Measurements from ENCODE around the gene KLK1. TPM values are rescaled to one million over a fixed set of nuclear protein-coding genes. Genes with fewer than 3 reads are reported as not detected.
"Not testable (repeated sequence)": the region's sequence is repeated elsewhere in the genome, so short reads cannot be mapped to it uniquely, and the experiment has no call there.

Gene KLK1
- total RNA-seq, 2 donors from 2014 or later: 104 to 130 TPM

DNA sequence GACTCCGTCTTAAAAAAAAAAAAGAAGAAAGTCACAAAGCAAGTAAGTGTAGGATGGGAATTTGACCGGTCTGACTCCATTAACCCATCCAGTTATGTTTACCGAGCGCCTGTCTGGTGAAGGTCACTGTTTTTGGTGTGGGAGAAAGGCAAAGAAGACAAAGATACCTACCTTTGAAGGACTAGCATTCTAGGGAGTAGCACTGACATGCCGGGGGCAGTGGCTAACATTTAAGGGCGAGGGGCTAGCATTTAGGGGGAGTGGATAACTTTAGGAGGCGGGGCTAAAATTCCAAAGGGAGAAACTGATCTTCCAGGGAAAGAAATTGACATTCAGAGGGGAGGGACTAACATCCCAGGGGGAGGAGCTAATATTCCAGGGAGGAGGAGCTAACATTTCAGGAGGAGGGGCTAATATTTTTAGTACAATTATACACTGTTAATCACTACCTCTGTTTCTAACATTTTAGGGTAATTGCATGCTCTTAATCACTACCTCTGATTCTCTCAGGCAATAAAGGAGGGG lies 44.6 kb downstream of the KLK1 start:
- TF ChIP-seq, protein P1, sequence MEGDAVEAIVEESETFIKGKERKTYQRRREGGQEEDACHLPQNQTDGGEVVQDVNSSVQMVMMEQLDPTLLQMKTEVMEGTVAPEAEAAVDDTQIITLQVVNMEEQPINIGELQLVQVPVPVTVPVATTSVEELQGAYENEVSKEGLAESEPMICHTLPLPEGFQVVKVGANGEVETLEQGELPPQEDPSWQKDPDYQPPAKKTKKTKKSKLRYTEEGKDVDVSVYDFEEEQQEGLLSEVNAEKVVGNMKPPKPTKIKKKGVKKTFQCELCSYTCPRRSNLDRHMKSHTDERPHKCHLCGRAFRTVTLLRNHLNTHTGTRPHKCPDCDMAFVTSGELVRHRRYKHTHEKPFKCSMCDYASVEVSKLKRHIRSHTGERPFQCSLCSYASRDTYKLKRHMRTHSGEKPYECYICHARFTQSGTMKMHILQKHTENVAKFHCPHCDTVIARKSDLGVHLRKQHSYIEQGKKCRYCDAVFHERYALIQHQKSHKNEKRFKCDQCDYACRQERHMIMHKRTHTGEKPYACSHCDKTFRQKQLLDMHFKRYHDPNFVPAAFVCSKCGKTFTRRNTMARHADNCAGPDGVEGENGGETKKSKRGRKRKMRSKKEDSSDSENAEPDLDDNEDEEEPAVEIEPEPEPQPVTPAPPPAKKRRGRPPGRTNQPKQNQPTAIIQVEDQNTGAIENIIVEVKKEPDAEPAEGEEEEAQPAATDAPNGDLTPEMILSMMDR (IDR thresholded peaks at IDR 0.05): no peak
- H3K36me3 ChIP-seq: no peaks in the 10 kb centered on the region
- H3K9me3 ChIP-seq: no peaks in the 10 kb centered on the region
- no peaks in the 10 kb centered on the region for H3K4me1 ChIP-seq
- H3K4me3 ChIP-seq: no peak overlapping the region
- H3K9ac ChIP-seq (ENCODE audit: low read depth in 2 of 2, low read length in 2 of 2): no peak overlapping the region
- H3K27me3 ChIP-seq: peaks cover 13% of the 10 kb centered on the region
- no peak for DNase-seq
- intact Hi-C loops (cut with DNase I): no loop called here
- no peak overlapping the region for H3K27ac ChIP-seq

DNA sequence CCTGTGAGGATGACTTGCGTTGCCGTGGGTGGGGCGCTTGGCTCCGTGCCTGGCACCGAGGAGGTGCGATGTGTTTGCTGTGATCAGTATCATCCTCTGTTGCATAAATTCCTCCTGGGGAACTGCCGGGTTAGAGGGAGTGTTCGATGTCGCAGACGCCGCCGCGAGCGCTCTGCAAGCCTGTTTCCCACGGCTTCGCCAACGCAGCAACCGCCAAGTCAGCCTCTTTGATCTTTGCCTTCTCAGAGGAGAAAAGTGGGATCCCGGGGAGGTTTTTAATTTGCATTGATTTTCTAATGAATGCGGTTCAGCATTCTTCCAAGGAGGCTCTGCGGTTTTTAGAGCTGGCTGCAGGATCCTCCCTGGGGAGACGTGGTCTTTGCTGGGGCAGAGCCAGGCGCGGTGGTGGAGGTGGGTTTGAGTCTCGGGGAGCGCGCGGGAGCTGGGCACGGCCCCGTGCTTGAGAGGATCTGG lies 45.7 kb downstream of the KLK1 start:
- intact Hi-C loops (cut with DNase I): no loop called here
- Histone ChIP-seq H3K27ac (no peak overlapping the region), H3K36me3 (no peaks in the 10 kb centered on the region), H3K9ac (ENCODE audit: low read depth in 2 of 2, low read length in 2 of 2) (no peak overlapping the region), H3K9me3 (no peaks in the 10 kb centered on the region), H3K4me1 (no peaks in the 10 kb centered on the region), H3K4me3 (no peak overlapping the region), H3K27me3 (peaks cover 13% of the 10 kb centered on the region)
- TF ChIP-seq, protein P1 (IDR thresholded peaks at IDR 0.05): no peak
- DNase-seq: no peak

DNA sequence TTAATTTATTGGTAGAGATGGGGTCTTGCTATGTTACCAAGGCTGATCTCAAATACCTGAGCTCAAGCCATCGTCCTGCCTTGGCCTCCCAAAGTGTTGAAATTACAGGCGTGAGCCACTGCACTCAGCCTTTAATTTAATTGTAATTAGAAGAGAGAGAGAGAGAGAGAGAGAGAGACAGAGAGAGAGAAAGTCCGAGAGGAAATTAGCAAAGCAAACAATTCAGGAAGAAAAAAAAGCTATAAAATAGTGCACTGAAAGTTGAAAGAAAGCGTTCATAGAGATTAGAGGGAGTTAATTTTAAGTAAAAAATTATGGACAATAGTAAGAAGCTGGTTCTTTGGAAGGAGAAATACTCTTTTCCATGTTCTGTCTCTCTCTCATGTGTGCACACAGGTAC lies 46.3 kb downstream of the KLK1 start:
- intact Hi-C loops (cut with DNase I): no loop called here
- Histone ChIP-seq H3K27ac (no peak overlapping the region), H3K4me1 (no peaks in the 10 kb centered on the region), H3K27me3 (peaks cover 13% of the 10 kb centered on the region), H3K9me3 (no peaks in the 10 kb centered on the region), H3K36me3 (no peaks in the 10 kb centered on the region), H3K9ac (ENCODE audit: low read depth in 2 of 2, low read length in 2 of 2) (no peak overlapping the region), H3K4me3 (no peak overlapping the region)
- TF ChIP-seq, protein P1 (IDR thresholded peaks at IDR 0.05): no peak
- no peak for DNase-seq

DNA sequence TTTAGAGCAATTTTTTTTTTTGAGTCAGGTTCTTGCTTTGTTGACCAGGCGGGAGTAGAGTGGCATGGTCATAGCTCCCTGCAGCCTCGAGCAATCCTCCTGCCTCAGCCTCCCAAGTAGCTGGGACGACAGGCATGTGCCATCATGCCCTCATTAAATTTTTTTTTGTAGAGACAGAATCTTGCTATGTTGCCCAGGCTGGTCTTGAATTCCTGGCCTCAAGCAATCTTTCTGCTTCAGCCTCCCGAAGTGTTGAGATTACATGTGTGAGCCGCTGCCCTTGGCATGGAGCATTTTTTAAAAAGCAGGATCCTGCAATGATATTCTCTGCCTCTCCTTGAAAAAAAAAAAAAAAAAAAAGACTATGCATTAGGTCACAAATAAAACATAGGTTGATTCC lies 47.5 kb downstream of the KLK1 start:
- H3K27me3 ChIP-seq: peaks cover 10% of the 10 kb centered on the region
- H3K9ac ChIP-seq (ENCODE audit: low read depth in 2 of 2, low read length in 2 of 2): no peak overlapping the region
- no peaks in the 10 kb centered on the region for H3K36me3 ChIP-seq
- intact Hi-C loops (cut with DNase I): no loop called here
- TF ChIP-seq, protein P1 (IDR thresholded peaks at IDR 0.05): no peak
- H3K4me1 ChIP-seq: no peaks in the 10 kb centered on the region
- no peaks in the 10 kb centered on the region for H3K9me3 ChIP-seq
- H3K4me3 ChIP-seq: no peak overlapping the region
- H3K27ac ChIP-seq: no peak overlapping the region
- DNase-seq: no peak

DNA sequence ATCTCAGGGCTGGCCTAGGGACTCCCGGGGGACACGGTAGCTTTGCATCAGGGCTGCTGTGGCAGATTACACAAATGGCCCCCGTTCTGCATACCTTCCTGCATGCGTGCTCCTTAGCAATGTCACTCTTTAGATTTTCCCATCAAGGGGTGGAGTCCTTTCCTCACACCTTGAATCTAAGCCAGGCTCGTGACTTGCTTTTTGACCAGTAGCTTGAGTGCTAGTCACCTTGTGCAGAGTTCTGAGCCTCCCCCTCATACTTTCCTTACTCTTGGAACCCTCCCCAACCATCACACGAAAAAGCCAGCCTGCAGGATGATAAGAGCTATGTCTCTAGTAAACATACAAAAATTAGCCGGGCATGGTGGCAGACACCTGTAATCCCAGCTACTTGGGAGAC lies 50.1 kb downstream of the KLK1 start:
- H3K4me3 ChIP-seq; H3K9me3 ChIP-seq; H3K4me1 ChIP-seq; H3K27me3 ChIP-seq; intact Hi-C loops (cut with DNase I); DNase-seq; H3K36me3 ChIP-seq; H3K9ac ChIP-seq (ENCODE audit: low read depth in 2 of 2, low read length in 2 of 2); H3K27ac ChIP-seq: not testable (repeated sequence)

DNA sequence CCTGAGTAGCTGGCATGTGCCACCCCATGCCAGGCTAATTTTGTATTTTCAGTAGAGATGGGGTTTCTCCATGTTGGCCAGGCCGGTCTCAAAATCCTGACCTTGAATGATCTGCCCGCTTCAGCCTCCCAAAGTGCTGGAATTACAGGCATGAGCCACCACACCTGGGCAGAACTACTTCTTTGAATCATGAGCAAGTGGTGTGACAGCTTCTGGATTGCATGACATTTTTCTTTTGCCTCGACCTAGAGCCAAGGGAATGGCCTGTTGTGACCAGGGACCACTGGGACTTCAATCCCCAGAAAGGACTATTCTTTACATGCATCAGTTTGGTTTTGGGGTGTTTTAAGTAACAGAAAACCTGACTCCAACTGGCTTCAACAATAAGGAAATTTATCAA lies 50.7 kb downstream of the KLK1 start:
- H3K27ac ChIP-seq; H3K36me3 ChIP-seq; DNase-seq; intact Hi-C loops (cut with DNase I); H3K9ac ChIP-seq (ENCODE audit: low read depth in 2 of 2, low read length in 2 of 2); H3K9me3 ChIP-seq; H3K27me3 ChIP-seq; H3K4me1 ChIP-seq; H3K4me3 ChIP-seq: not testable (repeated sequence)

Data from colonic mucosa (tissue), 4 donors.